HepG2 (cell line): ENCODE results near the gene FAM118B. TPM values are rescaled to one million over a fixed set of nuclear protein-coding genes. Genes with fewer than 3 reads are reported as not detected.
A peak's percentile ranks its signal among the peaks of the same experiment; 100 is the strongest.

ENCODE experiments used
- EEA1 ChIP-seq: sonication (generic); formaldehyde crosslinking; IDR thresholded peaks from 2 replicates; pipeline ENCODE4 v1.5.1; 2020; ENCODE audit warnings: mild to moderate bottlenecking, missing genetic modification reagents, borderline replicate concordance
- FOSL1 ChIP-seq: sonication (generic); formaldehyde crosslinking; IDR thresholded peaks from 2 replicates; pipeline ENCODE4 v1.9.0; 2021; ENCODE audit warnings: missing genetic modification reagents, borderline replicate concordance
- MXD4 ChIP-seq: IDR thresholded peaks from 2 replicates; pipeline ENCODE4 v1.6.1; 2016; ENCODE audit warnings: mild to moderate bottlenecking, missing biosample characterization, missing genetic modification reagents
- NR1H2 ChIP-seq: sonication (generic); formaldehyde crosslinking; IDR thresholded peaks from 2 replicates; pipeline ENCODE4 v1.8.1; 2022; ENCODE audit warnings: low read depth, missing genetic modification reagents, borderline replicate concordance
- YEATS2 ChIP-seq: sonication (generic); formaldehyde crosslinking; IDR thresholded peaks from 2 replicates; pipeline ENCODE4 v1.4.0; 2020; ENCODE audit warnings: missing genetic modification reagents, borderline replicate concordance
- ZMYM3 ChIP-seq: sonication (generic); formaldehyde crosslinking; IDR thresholded peaks from 2 replicates; pipeline ENCODE4 v1.5.1; 2020; ENCODE audit warnings: mild to moderate bottlenecking, missing genetic modification reagents
- ZNF138 ChIP-seq: sonication (generic); formaldehyde crosslinking; IDR thresholded peaks from 2 replicates; pipeline ENCODE4 v1.5.0; 2020; ENCODE audit warnings: mild to moderate bottlenecking, low read depth, missing genetic modification reagents
- ZNF333 ChIP-seq: sonication (generic); formaldehyde crosslinking; IDR thresholded peaks from 2 replicates; pipeline ENCODE4 v1.4.0; 2020; ENCODE audit warnings: mild to moderate bottlenecking, missing genetic modification reagents, borderline replicate concordance
- ZNF451 ChIP-seq: sonication (generic); formaldehyde crosslinking; IDR thresholded peaks from 2 replicates; pipeline ENCODE4 v1.5.0; 2020; ENCODE audit warnings: mild to moderate bottlenecking, missing genetic modification reagents
- ZNF562 ChIP-seq: sonication (generic); formaldehyde crosslinking; IDR thresholded peaks from 2 replicates; pipeline ENCODE4 v1.8.0; 2022; ENCODE audit warnings: missing genetic modification reagents, borderline replicate concordance
- ZNF660 ChIP-seq: sonication (generic); formaldehyde crosslinking; IDR thresholded peaks from 2 replicates; pipeline ENCODE4 v1.5.1; 2020; ENCODE audit warnings: mild to moderate bottlenecking, low read depth, missing genetic modification reagents, borderline replicate concordance
- polyA plus RNA-seq, 8 experiments: library from polyadenylated mRNA; depleted of rRNA in 3 of 8; stranded (reverse) in 7 of 8; unstranded in 1 of 8; fragments of >200 nt; fragmentation: Illumina TruSeq in 4 of 8; extraction: Trizol in 4 of 8; gene quantifications; 2 replicates each; pipeline versions ENCODE4 v1.2.1 to v1.2.3, GENCODE V29; 2011 to 2016; ENCODE audit warnings: low read depth in 4 of 8, missing spikeins in 1 of 8, mixed read lengths in 1 of 8; ENCODE audit not compliant: insufficient read depth in 1 of 8
- total RNA-seq, 5 experiments: library from RNA; depleted of rRNA; stranded (reverse); fragments of >200 nt; fragmentation: Illumina TruSeq; extraction: Trizol; gene quantifications; 2 replicates each; pipeline ENCODE4 v1.2.3, GENCODE V29; 2016; ENCODE audit warnings: low read depth in 1 of 5
- TF ChIP-seq, protein P1 (sequence below): sonication (generic); formaldehyde crosslinking; IDR thresholded peaks from 2 replicates; pipeline ENCODE4 v1.4.0; 2020; ENCODE audit warnings: mild to moderate bottlenecking, missing genetic modification reagents
- TF ChIP-seq, protein P2 (sequence below): sonication (generic); formaldehyde crosslinking; IDR thresholded peaks from 2 replicates; pipeline ENCODE4 v1.8.0; 2022; ENCODE audit warnings: mild to moderate bottlenecking, missing genetic modification reagents, moderate library complexity
- TF ChIP-seq, protein P3 (sequence below): sonication (generic); formaldehyde crosslinking; IDR thresholded peaks from 2 replicates; pipeline ENCODE4; 2020; ENCODE audit warnings: missing genetic modification reagents, mild to moderate bottlenecking, borderline replicate concordance
- TF ChIP-seq, protein P4 (sequence below): sonication (generic); formaldehyde crosslinking; conservative IDR thresholded peaks from 2 replicates; pipeline ENCODE4 v1.4.0; 2020; ENCODE audit warnings: missing genetic modification reagents
- TF ChIP-seq, protein P5 (sequence below): sonication (generic); formaldehyde crosslinking; conservative IDR thresholded peaks from 2 replicates; pipeline ENCODE4 v1.8.1; 2023; ENCODE audit warnings: missing genetic modification reagents

The FAM118B gene
- total and polyA plus RNA-seq, 2 of the 13 experiments (the other 11 are each of a cell fraction or from before 2014, with no cell fraction given), result 10.2 to 25.7 TPM

DNA sequence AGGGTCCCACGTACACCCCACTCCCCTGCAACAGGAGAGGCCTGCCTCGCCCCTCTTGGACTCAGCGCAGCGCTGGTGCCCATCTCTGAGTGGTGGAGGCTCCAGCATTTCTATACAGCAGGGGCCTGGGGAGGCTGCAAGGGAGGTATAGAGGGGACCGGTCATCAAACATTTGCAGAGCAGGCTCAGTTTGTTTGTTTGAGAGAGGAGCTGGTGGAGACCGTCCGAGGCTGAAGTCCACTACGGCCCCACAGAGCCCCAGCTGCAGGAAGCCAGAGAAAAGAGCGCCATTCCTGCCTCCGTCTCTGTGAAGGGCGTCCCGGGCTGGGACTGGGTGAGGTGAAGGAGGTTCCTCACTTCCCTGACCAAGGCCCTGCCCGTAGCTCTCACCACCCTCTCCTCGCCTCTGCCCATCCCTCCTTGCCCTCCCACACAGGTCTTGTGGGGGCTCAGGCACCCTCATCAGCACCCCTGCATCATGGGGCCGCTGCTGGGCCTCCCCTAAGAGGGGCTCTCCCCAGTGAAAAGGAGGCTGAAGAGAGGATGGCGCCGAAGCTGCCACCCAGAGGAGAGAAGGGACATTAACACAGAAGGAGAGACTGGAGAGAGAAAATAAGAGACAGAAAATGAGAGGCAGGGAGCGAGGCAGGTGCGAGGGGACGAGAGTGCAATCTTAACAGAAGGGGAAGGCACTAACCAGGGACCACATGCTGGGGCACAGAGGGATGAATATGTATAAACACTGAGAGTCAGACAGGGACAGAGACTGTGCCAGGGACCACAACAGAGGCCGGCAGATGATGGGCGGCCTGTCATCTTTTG lies 24.7 kb upstream of the FAM118B start (continued):
- TF ChIP-seq, protein P1, sequence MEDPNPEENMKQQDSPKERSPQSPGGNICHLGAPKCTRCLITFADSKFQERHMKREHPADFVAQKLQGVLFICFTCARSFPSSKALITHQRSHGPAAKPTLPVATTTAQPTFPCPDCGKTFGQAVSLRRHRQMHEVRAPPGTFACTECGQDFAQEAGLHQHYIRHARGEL (CRISPR knock-in tag), result no peak
- TF ChIP-seq ZNF451 (CRISPR knock-in tag) (0 out of 2 replicates have a peak, but pooled peaks have one; percentile 70), MXD4 (no peak), EEA1 (CRISPR knock-in tag) (0 out of 2 replicates have a peak, but pooled peaks have one; percentile 31), YEATS2 (CRISPR knock-in tag) (0 out of 2 replicates have a peak, but pooled peaks have one; percentile 31), FOSL1 (CRISPR knock-in tag) (no peak), ZNF562 (no peak), ZMYM3 (CRISPR knock-in tag) (peak; percentile 63), ZNF138 (CRISPR knock-in tag) (no peak), NR1H2 (CRISPR knock-in tag) (no peak), ZNF660 (CRISPR knock-in tag) (no peak), ZNF333 (CRISPR knock-in tag) (no peak)
- TF ChIP-seq, protein P2, sequence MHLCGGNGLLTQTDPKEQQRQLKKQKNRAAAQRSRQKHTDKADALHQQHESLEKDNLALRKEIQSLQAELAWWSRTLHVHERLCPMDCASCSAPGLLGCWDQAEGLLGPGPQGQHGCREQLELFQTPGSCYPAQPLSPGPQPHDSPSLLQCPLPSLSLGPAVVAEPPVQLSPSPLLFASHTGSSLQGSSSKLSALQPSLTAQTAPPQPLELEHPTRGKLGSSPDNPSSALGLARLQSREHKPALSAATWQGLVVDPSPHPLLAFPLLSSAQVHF (CRISPR knock-in tag), result no peak
- TF ChIP-seq, protein P3, sequence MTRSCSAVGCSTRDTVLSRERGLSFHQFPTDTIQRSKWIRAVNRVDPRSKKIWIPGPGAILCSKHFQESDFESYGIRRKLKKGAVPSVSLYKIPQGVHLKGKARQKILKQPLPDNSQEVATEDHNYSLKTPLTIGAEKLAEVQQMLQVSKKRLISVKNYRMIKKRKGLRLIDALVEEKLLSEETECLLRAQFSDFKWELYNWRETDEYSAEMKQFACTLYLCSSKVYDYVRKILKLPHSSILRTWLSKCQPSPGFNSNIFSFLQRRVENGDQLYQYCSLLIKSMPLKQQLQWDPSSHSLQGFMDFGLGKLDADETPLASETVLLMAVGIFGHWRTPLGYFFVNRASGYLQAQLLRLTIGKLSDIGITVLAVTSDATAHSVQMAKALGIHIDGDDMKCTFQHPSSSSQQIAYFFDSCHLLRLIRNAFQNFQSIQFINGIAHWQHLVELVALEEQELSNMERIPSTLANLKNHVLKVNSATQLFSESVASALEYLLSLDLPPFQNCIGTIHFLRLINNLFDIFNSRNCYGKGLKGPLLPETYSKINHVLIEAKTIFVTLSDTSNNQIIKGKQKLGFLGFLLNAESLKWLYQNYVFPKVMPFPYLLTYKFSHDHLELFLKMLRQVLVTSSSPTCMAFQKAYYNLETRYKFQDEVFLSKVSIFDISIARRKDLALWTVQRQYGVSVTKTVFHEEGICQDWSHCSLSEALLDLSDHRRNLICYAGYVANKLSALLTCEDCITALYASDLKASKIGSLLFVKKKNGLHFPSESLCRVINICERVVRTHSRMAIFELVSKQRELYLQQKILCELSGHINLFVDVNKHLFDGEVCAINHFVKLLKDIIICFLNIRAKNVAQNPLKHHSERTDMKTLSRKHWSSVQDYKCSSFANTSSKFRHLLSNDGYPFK (CRISPR knock-in tag), result 0 out of 2 replicates have a peak, but pooled peaks have one; percentile 63
- TF ChIP-seq, protein P4, sequence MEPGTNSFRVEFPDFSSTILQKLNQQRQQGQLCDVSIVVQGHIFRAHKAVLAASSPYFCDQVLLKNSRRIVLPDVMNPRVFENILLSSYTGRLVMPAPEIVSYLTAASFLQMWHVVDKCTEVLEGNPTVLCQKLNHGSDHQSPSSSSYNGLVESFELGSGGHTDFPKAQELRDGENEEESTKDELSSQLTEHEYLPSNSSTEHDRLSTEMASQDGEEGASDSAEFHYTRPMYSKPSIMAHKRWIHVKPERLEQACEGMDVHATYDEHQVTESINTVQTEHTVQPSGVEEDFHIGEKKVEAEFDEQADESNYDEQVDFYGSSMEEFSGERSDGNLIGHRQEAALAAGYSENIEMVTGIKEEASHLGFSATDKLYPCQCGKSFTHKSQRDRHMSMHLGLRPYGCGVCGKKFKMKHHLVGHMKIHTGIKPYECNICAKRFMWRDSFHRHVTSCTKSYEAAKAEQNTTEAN, result 0 out of 2 replicates have a peak, but pooled peaks have one; percentile 34
- TF ChIP-seq, protein P5, sequence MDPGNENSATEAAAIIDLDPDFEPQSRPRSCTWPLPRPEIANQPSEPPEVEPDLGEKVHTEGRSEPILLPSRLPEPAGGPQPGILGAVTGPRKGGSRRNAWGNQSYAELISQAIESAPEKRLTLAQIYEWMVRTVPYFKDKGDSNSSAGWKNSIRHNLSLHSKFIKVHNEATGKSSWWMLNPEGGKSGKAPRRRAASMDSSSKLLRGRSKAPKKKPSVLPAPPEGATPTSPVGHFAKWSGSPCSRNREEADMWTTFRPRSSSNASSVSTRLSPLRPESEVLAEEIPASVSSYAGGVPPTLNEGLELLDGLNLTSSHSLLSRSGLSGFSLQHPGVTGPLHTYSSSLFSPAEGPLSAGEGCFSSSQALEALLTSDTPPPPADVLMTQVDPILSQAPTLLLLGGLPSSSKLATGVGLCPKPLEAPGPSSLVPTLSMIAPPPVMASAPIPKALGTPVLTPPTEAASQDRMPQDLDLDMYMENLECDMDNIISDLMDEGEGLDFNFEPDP (CRISPR knock-in tag), result no peak
